GM12878 (cell line): ENCODE results near the gene CYTL1. TPM values are rescaled to one million over a fixed set of nuclear protein-coding genes. Genes with fewer than 3 reads are reported as not detected.

Experiments used
- ATAC-seq: fragments of 200-7000 bp; cut with Tn5 transposase; 3 replicates; pipeline ENCODE4 v1.9.1; 2020; ENCODE audit warnings: mild to moderate bottlenecking, moderate library complexity
- BruUV-seq: library from RNA; stranded (reverse); fragments of 400-500 nt; replicated peaks from 2 replicates; lab custom pipeline; 2021; lab: Mats Ljungman, UMichigan
- CTCF ChIA-PET: fragments of 300-600 bp; sonication (Branson Sonifier 250); formaldehyde crosslinking; extraction: SDS; loops from one replicate; lab custom pipeline; 2021; ENCODE audit warnings: inconsistent platforms; lab: Yijun Ruan, JAX
- POLR2A ChIA-PET: fragments of 350-600 bp; formaldehyde crosslinking; extraction: SDS; loops from one replicate; lab custom pipeline; 2021; ENCODE audit warnings: inconsistent platforms; lab: Charles Lee
- RAD21 ChIA-PET: fragments of 300-600 bp; sonication (Branson Sonifier 250); formaldehyde crosslinking; loops from one replicate; lab custom pipeline; 2023; ENCODE audit warnings: antibody characterized with exemption; ENCODE audit not compliant: unreplicated experiment; lab: Charles Lee
- SMC1A ChIA-PET: fragments of 300-600 bp; sonication (Branson Sonifier 250); formaldehyde crosslinking; loops from one replicate; lab custom pipeline; 2023; ENCODE audit not compliant: unreplicated experiment, uncharacterized antibody; lab: Charles Lee
- DNase-seq: peaks from one replicate; pipeline ENCODE4 v3.0.0-alpha.2; 2011; ENCODE audit warnings: low read depth, low spot score
- FAIRE-seq: peaks from 3 replicates; lab custom pipeline; 2011; peaks lifted over from hg19 to GRCh38; lab: Jason Lieb, UNC
- H2AFZ ChIP-seq: 2 replicates; pipeline ENCODE4 v1.6.0; 2011; ENCODE audit warnings: low read depth, low read length, control low read depth; ENCODE audit not compliant: control insufficient read depth
- H3K27ac ChIP-seq: 2 replicates; pipeline ENCODE4 v1.5.1; 2011; ENCODE audit warnings: control low read depth; ENCODE audit not compliant: control insufficient read depth, insufficient read depth
- H3K27me3 ChIP-seq, 2 experiments: replicated peaks in 1 of 2; 2 replicates each; pipeline versions ENCODE4 v1.6.0 to v1.6.1; 2011; ENCODE audit warnings: low read length in 1 of 2; ENCODE audit not compliant: control insufficient read depth in 2 of 2, insufficient read depth in 2 of 2
- H3K36me3 ChIP-seq, 2 experiments: 2 replicates each; pipeline ENCODE4 v1.5.1; 2011; ENCODE audit warnings: low read length in 1 of 2; ENCODE audit not compliant: control insufficient read depth in 2 of 2, insufficient read depth in 2 of 2
- H3K4me1 ChIP-seq: 2 replicates; pipeline ENCODE4 v1.6.1; 2011; ENCODE audit warnings: mild to moderate bottlenecking, low read length, moderate library complexity, mixed read lengths; ENCODE audit not compliant: control insufficient read depth, insufficient read depth
- H3K4me2 ChIP-seq: 2 replicates; pipeline ENCODE4 v1.6.0; 2011; ENCODE audit warnings: control low read depth; ENCODE audit not compliant: control insufficient read depth, insufficient read depth
- H3K4me3 ChIP-seq: fragments of 200-600 bp; sonication (generic); 2 replicates; pipeline ENCODE4 v1.5.1; 2016
- H3K79me2 ChIP-seq: 2 replicates; pipeline ENCODE4 v1.6.0; 2011; ENCODE audit warnings: low read length; ENCODE audit not compliant: control insufficient read depth, insufficient read depth
- H3K9ac ChIP-seq: 2 replicates; pipeline ENCODE4 v1.8.0; 2011; ENCODE audit warnings: low read length, control low read depth, mixed read lengths; ENCODE audit not compliant: control insufficient read depth, insufficient read depth
- H3K9me3 ChIP-seq: replicated peaks from 3 replicates; pipeline ENCODE4 v1.5.1; 2011; ENCODE audit warnings: mild to moderate bottlenecking, low read length; ENCODE audit not compliant: control insufficient read depth, insufficient read depth
- H4K20me1 ChIP-seq: 2 replicates; pipeline ENCODE4 v1.6.0; 2011; ENCODE audit not compliant: control insufficient read depth, insufficient read depth
- CBFB ChIP-seq: IDR thresholded peaks from 2 replicates; pipeline ENCODE4 v1.6.1; 2016; ENCODE audit warnings: antibody characterized with exemption, low read depth
- HDAC6 ChIP-seq: fragments of 200-600 bp; sonication (generic); IDR thresholded peaks from one replicate; pipeline ENCODE4 v1.8.0; 2017; ENCODE audit warnings: antibody characterized with exemption; ENCODE audit not compliant: unreplicated experiment
- MEF2A ChIP-seq: IDR thresholded peaks from 2 replicates; pipeline ENCODE4 v1.6.1; 2011; ENCODE audit warnings: low read depth, mild to moderate bottlenecking, low read length, moderate library complexity; ENCODE audit not compliant: insufficient read depth
- NFYA ChIP-seq: IDR thresholded peaks from 2 replicates; pipeline ENCODE4 v1.6.1; 2011; ENCODE audit warnings: low read depth, mild to moderate bottlenecking, low read length, improper control_type of control experiment, borderline replicate concordance
- TCF12 ChIP-seq: IDR thresholded peaks from 2 replicates; pipeline ENCODE4 v1.6.1; 2011; ENCODE audit warnings: low read depth, mild to moderate bottlenecking, low read length
- ZNF622 ChIP-seq: fragments of 450-650 bp; IDR thresholded peaks from 2 replicates; pipeline ENCODE4 v1.6.1; 2017; ENCODE audit warnings: mild to moderate bottlenecking, inconsistent platforms
- WGBS: methylation state at CpG from one replicate; pipeline ENCODE4 v1.1.6; 2016; ENCODE audit warnings: low lambda C conversion rate; ENCODE audit not compliant: insufficient replicate concordance, insufficient coverage; ENCODE audit errors: missing lambda C conversion rate; 5-methylcytosine and 5-hydroxymethylcytosine counted together
- in situ Hi-C: fragments of 300-500 bp; cut with MboI; formaldehyde crosslinking; loops from 9 replicates; pipeline ENCODE4 v1.14.3; 2018; ENCODE audit warnings: mixed read lengths
- intact Hi-C: fragments of 100-400 bp; cut with micrococcal nuclease; formaldehyde crosslinking; loops from one replicate; pipeline ENCODE4 v1.14.2; 2022; ENCODE audit not compliant: unreplicated experiment
- polyA plus RNA-seq, 11 experiments: library from polyadenylated mRNA; depleted of rRNA in 4 of 11; unstranded in 6 of 11; stranded (reverse) in 5 of 11; fragments of >200 nt; fragmentation: Nextera tagmentation in 4 of 11; fragmentation: Illumina TruSeq in 1 of 11; extraction: Ambion mirVana in 4 of 11; extraction: Trizol in 1 of 11; gene quantifications; 1 replicate in 1 of 11; 2 replicates in 10 of 11; pipeline versions ENCODE4 v1.2.1 to v1.2.3, GENCODE V29; 2011 to 2016; ENCODE audit warnings: inconsistent platforms in 2 of 11, missing spikeins in 2 of 11, low read depth in 1 of 11
- total RNA-seq, 4 experiments: library from RNA; depleted of rRNA in 3 of 4; stranded (reverse); fragments of >200 nt in 3 of 4; fragmentation: Illumina TruSeq in 1 of 4; extraction: Trizol in 1 of 4; gene quantifications; 2 replicates each; pipeline versions ENCODE4 v1.2.1 to v1.2.3, GENCODE V29; 2013 to 2021
- TF ChIP-seq, protein P1 (sequence below): fragments of 450-650 bp; IDR thresholded peaks from 2 replicates; pipeline ENCODE4 v1.6.1; 2017; ENCODE audit warnings: mild to moderate bottlenecking, moderate library complexity
- TF ChIP-seq, protein P2 (sequence below): fragments of 450-650 bp; IDR thresholded peaks from 2 replicates; pipeline ENCODE4 v1.6.1; 2017; ENCODE audit warnings: low read depth, mild to moderate bottlenecking, moderate library complexity
- TF ChIP-seq, protein P3 (sequence below): fragments of 150-350 bp; IDR thresholded peaks from 2 replicates; pipeline ENCODE4 v1.6.1; 2016; ENCODE audit warnings: low read depth, low read length
- TF ChIP-seq, protein P4 (sequence below): fragments of 450-650 bp; IDR thresholded peaks from 2 replicates; pipeline ENCODE4 v1.6.1; 2016; ENCODE audit warnings: mild to moderate bottlenecking, moderate library complexity, borderline replicate concordance

Gene CYTL1
- total and polyA plus RNA-seq, 10 of the 15 experiments (the other 5 are each of a cell fraction or from before 2014, with no cell fraction given) = not detected

DNA sequence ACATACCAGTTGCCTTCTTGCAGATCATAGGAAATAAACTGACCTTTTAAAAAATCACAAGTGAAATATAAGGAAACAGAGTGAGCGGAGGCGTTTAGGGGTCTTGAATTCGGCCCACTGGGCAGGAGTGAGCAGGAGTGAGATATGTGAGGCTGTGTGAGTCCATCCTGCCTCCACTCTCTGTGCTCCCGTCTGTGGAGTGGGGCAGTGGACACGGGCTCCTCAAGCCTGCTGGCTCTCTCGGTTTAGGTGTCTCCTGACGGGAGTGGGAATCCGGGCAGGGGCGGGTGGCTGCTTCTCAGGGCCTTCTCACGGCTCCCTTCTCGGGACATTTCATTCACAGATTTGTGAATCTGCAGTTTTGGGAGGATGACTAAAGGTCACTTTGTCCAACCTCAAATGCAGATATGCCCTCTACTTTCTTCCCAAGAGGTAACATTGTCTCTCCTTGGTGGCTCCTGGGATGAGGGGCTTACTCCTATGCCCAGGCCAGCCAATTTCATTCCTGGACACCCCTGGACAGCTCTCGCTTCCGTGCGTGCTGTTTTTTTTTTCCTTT lies 27.6 kb downstream of the CYTL1 start:
- 46% methylated on average over 11 of the region's 14 CpGs for WGBS
- Histone ChIP-seq H3K27me3 (no peaks in the 10 kb centered on the region; a peak in 1 of 4 replicates), H3K4me2 (no peak overlapping the region), H3K79me2 (no peaks in the 10 kb centered on the region), H3K4me3 (no peak overlapping the region), H3K9me3 (no peaks in the 10 kb centered on the region), H3K36me3 (no peaks in the 10 kb centered on the region), H3K4me1 (no peaks in the 10 kb centered on the region), H2AFZ (no peak overlapping the region), H4K20me1 (no peaks in the 10 kb centered on the region), H3K27ac (no peak overlapping the region), H3K9ac (no peak overlapping the region)
- ATAC-seq (no peak), DNase-seq (no peak), FAIRE-seq (no peak)
- no TSS peak for BruUV-seq
- POLR2A ChIA-PET = no interaction called here
- SMC1A ChIA-PET = no interaction called here
- intact Hi-C loops = loop anchor here (10.0 kb wide), 2 partner anchors 153 to 403 kb away; no protein-coding TSS in a partner anchor
- CTCF ChIA-PET = interaction anchor here (0.6 to 1.1 kb wide), 2 partner anchors 143 to 871 kb away, joined by 3 to 5 read pairs; no protein-coding TSS in a partner anchor
- RAD21 ChIA-PET = no interaction called here
- in situ Hi-C loops = loop anchor here (5.0 to 10.0 kb wide), 2 partner anchors 504 to 823 kb away; no protein-coding TSS in a partner anchor
- TF ChIP-seq HDAC6 (no peak), TCF12 (no peak), CBFB (no peak), MEF2A (no peak), NFYA (no peak), ZNF622 (no peak)
- TF ChIP-seq, protein P1, sequence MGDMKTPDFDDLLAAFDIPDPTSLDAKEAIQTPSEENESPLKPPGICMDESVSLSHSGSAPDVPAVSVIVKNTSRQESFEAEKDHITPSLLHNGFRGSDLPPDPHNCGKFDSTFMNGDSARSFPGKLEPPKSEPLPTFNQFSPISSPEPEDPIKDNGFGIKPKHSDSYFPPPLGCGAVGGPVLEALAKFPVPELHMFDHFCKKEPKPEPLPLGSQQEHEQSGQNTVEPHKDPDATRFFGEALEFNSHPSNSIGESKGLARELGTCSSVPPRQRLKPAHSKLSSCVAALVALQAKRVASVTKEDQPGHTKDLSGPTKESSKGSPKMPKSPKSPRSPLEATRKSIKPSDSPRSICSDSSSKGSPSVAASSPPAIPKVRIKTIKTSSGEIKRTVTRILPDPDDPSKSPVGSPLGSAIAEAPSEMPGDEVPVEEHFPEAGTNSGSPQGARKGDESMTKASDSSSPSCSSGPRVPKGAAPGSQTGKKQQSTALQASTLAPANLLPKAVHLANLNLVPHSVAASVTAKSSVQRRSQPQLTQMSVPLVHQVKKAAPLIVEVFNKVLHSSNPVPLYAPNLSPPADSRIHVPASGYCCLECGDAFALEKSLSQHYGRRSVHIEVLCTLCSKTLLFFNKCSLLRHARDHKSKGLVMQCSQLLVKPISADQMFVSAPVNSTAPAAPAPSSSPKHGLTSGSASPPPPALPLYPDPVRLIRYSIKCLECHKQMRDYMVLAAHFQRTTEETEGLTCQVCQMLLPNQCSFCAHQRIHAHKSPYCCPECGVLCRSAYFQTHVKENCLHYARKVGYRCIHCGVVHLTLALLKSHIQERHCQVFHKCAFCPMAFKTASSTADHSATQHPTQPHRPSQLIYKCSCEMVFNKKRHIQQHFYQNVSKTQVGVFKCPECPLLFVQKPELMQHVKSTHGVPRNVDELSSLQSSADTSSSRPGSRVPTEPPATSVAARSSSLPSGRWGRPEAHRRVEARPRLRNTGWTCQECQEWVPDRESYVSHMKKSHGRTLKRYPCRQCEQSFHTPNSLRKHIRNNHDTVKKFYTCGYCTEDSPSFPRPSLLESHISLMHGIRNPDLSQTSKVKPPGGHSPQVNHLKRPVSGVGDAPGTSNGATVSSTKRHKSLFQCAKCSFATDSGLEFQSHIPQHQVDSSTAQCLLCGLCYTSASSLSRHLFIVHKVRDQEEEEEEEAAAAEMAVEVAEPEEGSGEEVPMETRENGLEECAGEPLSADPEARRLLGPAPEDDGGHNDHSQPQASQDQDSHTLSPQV = no peak
- TF ChIP-seq, protein P2, sequence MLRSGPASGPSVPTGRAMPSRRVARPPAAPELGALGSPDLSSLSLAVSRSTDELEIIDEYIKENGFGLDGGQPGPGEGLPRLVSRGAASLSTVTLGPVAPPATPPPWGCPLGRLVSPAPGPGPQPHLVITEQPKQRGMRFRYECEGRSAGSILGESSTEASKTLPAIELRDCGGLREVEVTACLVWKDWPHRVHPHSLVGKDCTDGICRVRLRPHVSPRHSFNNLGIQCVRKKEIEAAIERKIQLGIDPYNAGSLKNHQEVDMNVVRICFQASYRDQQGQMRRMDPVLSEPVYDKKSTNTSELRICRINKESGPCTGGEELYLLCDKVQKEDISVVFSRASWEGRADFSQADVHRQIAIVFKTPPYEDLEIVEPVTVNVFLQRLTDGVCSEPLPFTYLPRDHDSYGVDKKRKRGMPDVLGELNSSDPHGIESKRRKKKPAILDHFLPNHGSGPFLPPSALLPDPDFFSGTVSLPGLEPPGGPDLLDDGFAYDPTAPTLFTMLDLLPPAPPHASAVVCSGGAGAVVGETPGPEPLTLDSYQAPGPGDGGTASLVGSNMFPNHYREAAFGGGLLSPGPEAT = no peak
- TF ChIP-seq, protein P3, sequence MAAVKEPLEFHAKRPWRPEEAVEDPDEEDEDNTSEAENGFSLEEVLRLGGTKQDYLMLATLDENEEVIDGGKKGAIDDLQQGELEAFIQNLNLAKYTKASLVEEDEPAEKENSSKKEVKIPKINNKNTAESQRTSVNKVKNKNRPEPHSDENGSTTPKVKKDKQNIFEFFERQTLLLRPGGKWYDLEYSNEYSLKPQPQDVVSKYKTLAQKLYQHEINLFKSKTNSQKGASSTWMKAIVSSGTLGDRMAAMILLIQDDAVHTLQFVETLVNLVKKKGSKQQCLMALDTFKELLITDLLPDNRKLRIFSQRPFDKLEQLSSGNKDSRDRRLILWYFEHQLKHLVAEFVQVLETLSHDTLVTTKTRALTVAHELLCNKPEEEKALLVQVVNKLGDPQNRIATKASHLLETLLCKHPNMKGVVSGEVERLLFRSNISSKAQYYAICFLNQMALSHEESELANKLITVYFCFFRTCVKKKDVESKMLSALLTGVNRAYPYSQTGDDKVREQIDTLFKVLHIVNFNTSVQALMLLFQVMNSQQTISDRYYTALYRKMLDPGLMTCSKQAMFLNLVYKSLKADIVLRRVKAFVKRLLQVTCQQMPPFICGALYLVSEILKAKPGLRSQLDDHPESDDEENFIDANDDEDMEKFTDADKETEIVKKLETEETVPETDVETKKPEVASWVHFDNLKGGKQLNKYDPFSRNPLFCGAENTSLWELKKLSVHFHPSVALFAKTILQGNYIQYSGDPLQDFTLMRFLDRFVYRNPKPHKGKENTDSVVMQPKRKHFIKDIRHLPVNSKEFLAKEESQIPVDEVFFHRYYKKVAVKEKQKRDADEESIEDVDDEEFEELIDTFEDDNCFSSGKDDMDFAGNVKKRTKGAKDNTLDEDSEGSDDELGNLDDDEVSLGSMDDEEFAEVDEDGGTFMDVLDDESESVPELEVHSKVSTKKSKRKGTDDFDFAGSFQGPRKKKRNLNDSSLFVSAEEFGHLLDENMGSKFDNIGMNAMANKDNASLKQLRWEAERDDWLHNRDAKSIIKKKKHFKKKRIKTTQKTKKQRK = no peak
- TF ChIP-seq, protein P4, sequence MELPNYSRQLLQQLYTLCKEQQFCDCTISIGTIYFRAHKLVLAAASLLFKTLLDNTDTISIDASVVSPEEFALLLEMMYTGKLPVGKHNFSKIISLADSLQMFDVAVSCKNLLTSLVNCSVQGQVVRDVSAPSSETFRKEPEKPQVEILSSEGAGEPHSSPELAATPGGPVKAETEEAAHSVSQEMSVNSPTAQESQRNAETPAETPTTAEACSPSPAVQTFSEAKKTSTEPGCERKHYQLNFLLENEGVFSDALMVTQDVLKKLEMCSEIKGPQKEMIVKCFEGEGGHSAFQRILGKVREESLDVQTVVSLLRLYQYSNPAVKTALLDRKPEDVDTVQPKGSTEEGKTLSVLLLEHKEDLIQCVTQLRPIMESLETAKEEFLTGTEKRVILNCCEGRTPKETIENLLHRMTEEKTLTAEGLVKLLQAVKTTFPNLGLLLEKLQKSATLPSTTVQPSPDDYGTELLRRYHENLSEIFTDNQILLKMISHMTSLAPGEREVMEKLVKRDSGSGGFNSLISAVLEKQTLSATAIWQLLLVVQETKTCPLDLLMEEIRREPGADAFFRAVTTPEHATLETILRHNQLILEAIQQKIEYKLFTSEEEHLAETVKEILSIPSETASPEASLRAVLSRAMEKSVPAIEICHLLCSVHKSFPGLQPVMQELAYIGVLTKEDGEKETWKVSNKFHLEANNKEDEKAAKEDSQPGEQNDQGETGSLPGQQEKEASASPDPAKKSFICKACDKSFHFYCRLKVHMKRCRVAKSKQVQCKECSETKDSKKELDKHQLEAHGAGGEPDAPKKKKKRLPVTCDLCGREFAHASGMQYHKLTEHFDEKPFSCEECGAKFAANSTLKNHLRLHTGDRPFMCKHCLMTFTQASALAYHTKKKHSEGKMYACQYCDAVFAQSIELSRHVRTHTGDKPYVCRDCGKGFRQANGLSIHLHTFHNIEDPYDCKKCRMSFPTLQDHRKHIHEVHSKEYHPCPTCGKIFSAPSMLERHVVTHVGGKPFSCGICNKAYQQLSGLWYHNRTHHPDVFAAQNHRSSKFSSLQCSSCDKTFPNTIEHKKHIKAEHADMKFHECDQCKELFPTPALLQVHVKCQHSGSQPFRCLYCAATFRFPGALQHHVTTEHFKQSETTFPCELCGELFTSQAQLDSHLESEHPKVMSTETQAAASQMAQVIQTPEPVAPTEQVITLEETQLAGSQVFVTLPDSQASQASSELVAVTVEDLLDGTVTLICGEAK = no peak
